GM20000 (cell line): ENCODE measurements around the gene TRAF3IP1.

Source experiments
- DNase-seq: peaks from one replicate; pipeline ENCODE4 v3.0.0; 2012; ENCODE audit warnings: low spot score
- CTCF ChIP-seq: IDR thresholded peaks from 2 replicates; pipeline ENCODE4 v1.5.1; 2012; ENCODE audit warnings: mild to moderate bottlenecking, control low read depth; ENCODE audit errors: extremely low read depth, missing control alignments

TRAF3IP1 gene

GRCh38 chr2:238415893-238416292 is 95.6 kb downstream of the TRAF3IP1 start:
- no peak for TF ChIP-seq CTCF
- no peak for DNase-seq

- no peak for TF ChIP-seq CTCF
- DNase-seq: no peak
Measured at GRCh38 chr2:238418196-238418998, 98.1 kb downstream of the TRAF3IP1 start.

- no peak for DNase-seq
Measured at GRCh38 chr2:238418999-238419546, 98.8 kb downstream of the TRAF3IP1 start.

GRCh38 chr2:238420442-238420841 is 100.1 kb downstream of the TRAF3IP1 start:
- TF ChIP-seq CTCF: no peak
- no peak for DNase-seq

More at GRCh38 chr2:238418999-238419546, 98.8 kb downstream of the TRAF3IP1 start:
- TF ChIP-seq CTCF: no peak

- DNase-seq: no peak
- TF ChIP-seq CTCF: no peak
Measured at GRCh38 chr2:238420878-238421694, 100.8 kb downstream of the TRAF3IP1 start.

- TF ChIP-seq CTCF: no peak
- no peak for DNase-seq
Measured at GRCh38 chr2:238421695-238422035, 101.3 kb downstream of the TRAF3IP1 start.

- TF ChIP-seq CTCF: no peak
- DNase-seq: no peak
Measured at GRCh38 chr2:238422285-238422684, 102.0 kb downstream of the TRAF3IP1 start.
